ENCODE measurements around the gene LIG4. TPM values are rescaled to one million over a fixed set of nuclear protein-coding genes. Genes with fewer than 3 reads are reported as not detected.

LIG4 gene
- total RNA-seq, 4 donors from 2014 or later, result 2.0 to 11.0 (median 7.2) TPM

DNA sequence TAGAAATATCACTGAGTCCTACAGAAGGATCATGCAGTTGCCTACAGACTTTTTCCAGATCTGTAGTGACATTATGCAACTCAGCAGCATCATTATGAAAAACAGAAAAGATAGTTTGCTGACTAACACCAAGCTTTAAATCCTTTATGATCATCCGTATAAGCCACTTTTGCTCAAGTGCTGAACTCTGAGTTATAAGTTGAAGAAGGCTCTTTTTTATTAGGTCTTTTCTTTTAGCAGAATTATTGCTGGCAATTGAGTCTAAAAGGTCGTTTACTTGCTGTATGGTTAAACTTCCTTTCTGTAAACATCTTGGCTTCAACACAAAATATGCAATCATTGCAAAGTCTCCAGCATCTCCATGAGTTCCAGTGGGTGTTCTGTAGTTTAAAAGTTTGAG lies 4.8 kb downstream of the LIG4 start:
- DNase-seq, result no peak
- H3K36me3 ChIP-seq, result no peaks in the 10 kb centered on the region
- no peaks in the 10 kb centered on the region for H3K4me1 ChIP-seq
- no peaks in the 10 kb centered on the region for H3K27me3 ChIP-seq
- no peak overlapping the region for H3K4me3 ChIP-seq
- H3K27ac ChIP-seq, result no peak overlapping the region
- H3K9me3 ChIP-seq, result no peaks in the 10 kb centered on the region
- intact Hi-C loops (cut with DNase I; ENCODE audit: low total_unique reads), result no loop called here
- TF ChIP-seq POLR2A (IDR thresholded peaks at IDR 0.05), result no peak
- TF ChIP-seq, protein P1, sequence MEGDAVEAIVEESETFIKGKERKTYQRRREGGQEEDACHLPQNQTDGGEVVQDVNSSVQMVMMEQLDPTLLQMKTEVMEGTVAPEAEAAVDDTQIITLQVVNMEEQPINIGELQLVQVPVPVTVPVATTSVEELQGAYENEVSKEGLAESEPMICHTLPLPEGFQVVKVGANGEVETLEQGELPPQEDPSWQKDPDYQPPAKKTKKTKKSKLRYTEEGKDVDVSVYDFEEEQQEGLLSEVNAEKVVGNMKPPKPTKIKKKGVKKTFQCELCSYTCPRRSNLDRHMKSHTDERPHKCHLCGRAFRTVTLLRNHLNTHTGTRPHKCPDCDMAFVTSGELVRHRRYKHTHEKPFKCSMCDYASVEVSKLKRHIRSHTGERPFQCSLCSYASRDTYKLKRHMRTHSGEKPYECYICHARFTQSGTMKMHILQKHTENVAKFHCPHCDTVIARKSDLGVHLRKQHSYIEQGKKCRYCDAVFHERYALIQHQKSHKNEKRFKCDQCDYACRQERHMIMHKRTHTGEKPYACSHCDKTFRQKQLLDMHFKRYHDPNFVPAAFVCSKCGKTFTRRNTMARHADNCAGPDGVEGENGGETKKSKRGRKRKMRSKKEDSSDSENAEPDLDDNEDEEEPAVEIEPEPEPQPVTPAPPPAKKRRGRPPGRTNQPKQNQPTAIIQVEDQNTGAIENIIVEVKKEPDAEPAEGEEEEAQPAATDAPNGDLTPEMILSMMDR (IDR thresholded peaks at IDR 0.05), result no peak

GRCh38 chr13:108200781-108201398 lies 14.4 kb downstream of the LIG4 start:
- H3K36me3 ChIP-seq, result no peaks in the 10 kb centered on the region
- no peaks in the 10 kb centered on the region for H3K4me1 ChIP-seq
- no peak overlapping the region for H3K4me3 ChIP-seq
- H3K27ac ChIP-seq, result no peak overlapping the region
- no peaks in the 10 kb centered on the region for H3K9me3 ChIP-seq
- H3K27me3 ChIP-seq, result no peaks in the 10 kb centered on the region
- intact Hi-C loops (cut with DNase I; ENCODE audit: low total_unique reads), result no loop called here
- no peak for DNase-seq
- no peak for TF ChIP-seq POLR2A (IDR thresholded peaks at IDR 0.05)
- TF ChIP-seq, protein P1 (IDR thresholded peaks at IDR 0.05), result no peak

GRCh38 chr13:108195861-108196260 lies 19.5 kb downstream of the LIG4 start:
- intact Hi-C loops (cut with DNase I; ENCODE audit: low total_unique reads), result no loop called here
- Histone ChIP-seq H3K36me3 (no peaks in the 10 kb centered on the region), H3K4me3 (no peak overlapping the region), H3K27ac (no peak overlapping the region), H3K4me1 (no peaks in the 10 kb centered on the region), H3K27me3 (no peaks in the 10 kb centered on the region), H3K9me3 (no peaks in the 10 kb centered on the region)
- TF ChIP-seq, protein P1 (IDR thresholded peaks at IDR 0.05), result no peak
- no peak for TF ChIP-seq POLR2A (IDR thresholded peaks at IDR 0.05)
- DNase-seq, result no peak

DNA sequence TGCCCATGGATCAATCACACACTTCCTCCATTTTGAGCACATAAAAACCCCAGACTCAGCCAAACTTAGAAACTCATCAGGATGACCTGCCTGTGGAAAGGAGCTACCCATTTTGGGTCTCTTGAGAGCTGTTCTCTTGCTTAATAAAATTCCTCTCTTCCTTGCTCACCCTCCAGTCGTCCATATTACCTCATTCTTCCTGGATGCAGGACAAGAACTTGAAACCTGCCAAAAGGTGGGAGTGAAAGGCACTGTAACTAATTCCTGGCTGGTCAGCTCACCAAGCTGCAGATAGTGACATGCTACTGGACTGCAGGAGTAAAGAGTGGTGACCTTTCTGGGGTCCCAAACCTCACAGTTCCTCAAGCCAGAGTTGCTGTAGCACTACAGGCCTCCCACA lies 20.2 kb downstream of the LIG4 start:
- Histone ChIP-seq H3K4me1 (no peaks in the 10 kb centered on the region), H3K27ac (no peak overlapping the region), H3K27me3 (no peaks in the 10 kb centered on the region), H3K4me3 (no peak overlapping the region), H3K9me3 (no peaks in the 10 kb centered on the region), H3K36me3 (no peaks in the 10 kb centered on the region)
- no peak for DNase-seq
- intact Hi-C loops (cut with DNase I; ENCODE audit: low total_unique reads), result no loop called here
- TF ChIP-seq POLR2A (IDR thresholded peaks at IDR 0.05), result no peak
- TF ChIP-seq, protein P1 (IDR thresholded peaks at IDR 0.05), result no peak

- no peak overlapping the region for H3K27ac ChIP-seq
- intact Hi-C loops (cut with DNase I; ENCODE audit: low total_unique reads), result no loop called here
- H3K9me3 ChIP-seq, result no peaks in the 10 kb centered on the region
- no peak for DNase-seq
- no peak for TF ChIP-seq POLR2A (IDR thresholded peaks at IDR 0.05)
- TF ChIP-seq, protein P1 (IDR thresholded peaks at IDR 0.05), result no peak
- H3K27me3 ChIP-seq, result no peaks in the 10 kb centered on the region
- no peak overlapping the region for H3K4me3 ChIP-seq
- no peaks in the 10 kb centered on the region for H3K4me1 ChIP-seq
- no peaks in the 10 kb centered on the region for H3K36me3 ChIP-seq
Measured at GRCh38 chr13:108194435-108194936, 20.9 kb downstream of the LIG4 start.
